ENCODE data around the gene POLL. TPM values are rescaled to one million over a fixed set of nuclear protein-coding genes. Genes with fewer than 3 reads are reported as not detected.
"Not testable (repeated sequence)": the region's sequence is repeated elsewhere in the genome, so short reads cannot be mapped to it uniquely, and the experiment has no call there.

Gene POLL
- total RNA-seq, 1 donor from 2014 or later = 37.1 TPM

- DNase-seq (ENCODE audit: low spot score) (no peak), ATAC-seq (no peak)
- intact Hi-C loops (cut with DNase I) = no loop called here
Measured at GRCh38 chr10:101612872-101613271, 24.8 kb upstream of the POLL start.

DNA sequence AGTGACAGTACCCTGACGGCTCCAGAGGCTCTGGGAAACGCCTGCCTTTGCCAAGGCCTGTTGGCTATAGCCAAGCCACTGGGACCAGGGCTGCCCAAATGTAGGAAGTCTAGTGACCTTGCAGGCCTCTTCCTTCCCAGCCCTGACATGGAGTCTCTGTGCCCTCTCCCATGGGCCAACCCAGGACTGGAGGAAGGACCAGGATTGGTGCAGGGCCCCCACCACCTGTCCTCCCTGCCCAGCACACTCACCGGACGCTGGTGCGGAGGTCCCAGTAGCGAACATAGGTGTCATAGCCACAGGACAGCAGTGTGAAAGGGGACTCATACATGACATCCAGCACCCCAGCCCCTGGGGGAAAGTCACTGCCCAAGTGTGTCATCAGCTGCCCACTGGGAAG is 24.0 kb upstream of the POLL start:
- intact Hi-C loops (cut with DNase I) = no loop called here
- DNase-seq (ENCODE audit: low spot score) = no peak
- ATAC-seq = no peak

- DNase-seq (ENCODE audit: low spot score) (no peak), ATAC-seq (peak; percentile 29)
- intact Hi-C loops (cut with DNase I) = no loop called here
Measured at GRCh38 chr10:101611096-101611905, 23.2 kb upstream of the POLL start.

DNA sequence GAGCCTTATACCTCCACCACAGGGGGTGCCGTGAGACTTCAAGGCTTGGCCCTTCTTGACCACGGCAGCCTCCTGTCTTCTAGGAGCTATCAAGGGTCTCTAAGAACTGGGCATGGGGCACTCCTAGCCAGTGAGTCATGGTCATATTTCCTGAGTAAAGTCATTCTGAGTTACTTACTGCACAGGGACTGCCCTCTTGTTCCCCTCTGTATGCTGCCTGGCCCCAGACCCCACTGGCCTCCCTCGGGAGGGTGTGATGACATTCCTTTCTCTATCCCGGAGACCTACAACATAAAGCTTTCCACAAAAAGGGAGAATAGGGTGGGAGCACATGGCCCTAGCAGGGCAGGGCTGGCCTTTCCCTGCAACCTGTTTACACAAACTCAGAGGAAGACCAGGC is 21.4 kb upstream of the POLL start:
- ATAC-seq = no peak
- intact Hi-C loops (cut with DNase I) = loop anchor here (5.0 kb wide), 1 partner anchor 168 kb away; the partner anchor contains the start of gene FGF8
- no peak for DNase-seq (ENCODE audit: low spot score)

- ATAC-seq (no peak), DNase-seq (ENCODE audit: low spot score) (no peak)
- intact Hi-C loops (cut with DNase I) = loop anchor here (5.0 kb wide), 1 partner anchor 170 kb away; the partner anchor contains the start of gene FGF8
Measured at GRCh38 chr10:101607124-101607523, 19.1 kb upstream of the POLL start.

GRCh38 chr10:101602761-101603398 is 14.8 kb upstream of the POLL start:
- peak; percentile 93 for ATAC-seq
- DNase-seq (ENCODE audit: low spot score) = peak; percentile 84
- intact Hi-C loops (cut with DNase I) = no loop called here

- ATAC-seq = no peak
- DNase-seq (ENCODE audit: low spot score) = no peak
Measured at GRCh38 chr10:101601541-101601940, 13.5 kb upstream of the POLL start.

DNA sequence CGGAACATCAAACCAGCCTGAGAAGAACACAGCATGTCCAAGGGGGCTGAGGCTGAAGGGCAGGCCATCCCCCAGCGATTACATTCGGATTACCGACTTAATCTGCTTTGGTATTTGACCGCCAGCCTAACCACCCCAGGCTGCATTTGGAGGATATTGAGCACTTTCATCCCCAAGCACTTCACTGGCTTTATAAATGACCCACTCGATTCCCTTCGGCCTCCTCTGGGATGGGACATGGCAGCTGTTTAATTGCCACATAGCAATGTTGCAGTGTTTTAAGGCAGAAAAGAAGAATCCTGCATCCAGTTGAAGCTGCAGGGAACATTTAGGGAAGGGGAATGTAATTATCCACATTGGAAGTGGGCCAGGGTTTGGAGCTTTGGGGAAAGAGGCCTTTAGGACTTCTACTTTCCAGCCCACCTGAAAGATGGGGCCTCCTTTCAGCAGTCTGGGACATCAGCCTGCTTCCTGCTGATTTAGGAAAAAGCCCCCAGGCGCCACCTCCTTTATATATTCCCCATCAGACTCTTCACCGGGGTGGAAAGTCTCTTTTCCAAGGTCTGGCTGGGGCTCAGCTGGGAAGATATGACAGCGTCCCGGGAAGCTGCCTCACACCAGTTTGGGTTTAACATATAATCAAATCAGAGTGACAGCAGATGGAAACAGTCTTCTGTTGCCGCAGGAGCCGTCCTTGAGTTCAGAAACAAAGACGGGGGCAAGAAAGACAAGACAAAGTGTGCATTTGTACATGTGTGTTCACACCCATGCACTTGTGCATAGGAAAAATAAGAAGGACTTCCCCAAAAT is 9.2 kb upstream of the POLL start:
- ATAC-seq = no peak
- intact Hi-C loops (cut with DNase I) = no loop called here
- DNase-seq (ENCODE audit: low spot score) = no peak

More at GRCh38 chr10:101601541-101601940, 13.5 kb upstream of the POLL start:
- intact Hi-C loops (cut with DNase I) = no loop called here

DNA sequence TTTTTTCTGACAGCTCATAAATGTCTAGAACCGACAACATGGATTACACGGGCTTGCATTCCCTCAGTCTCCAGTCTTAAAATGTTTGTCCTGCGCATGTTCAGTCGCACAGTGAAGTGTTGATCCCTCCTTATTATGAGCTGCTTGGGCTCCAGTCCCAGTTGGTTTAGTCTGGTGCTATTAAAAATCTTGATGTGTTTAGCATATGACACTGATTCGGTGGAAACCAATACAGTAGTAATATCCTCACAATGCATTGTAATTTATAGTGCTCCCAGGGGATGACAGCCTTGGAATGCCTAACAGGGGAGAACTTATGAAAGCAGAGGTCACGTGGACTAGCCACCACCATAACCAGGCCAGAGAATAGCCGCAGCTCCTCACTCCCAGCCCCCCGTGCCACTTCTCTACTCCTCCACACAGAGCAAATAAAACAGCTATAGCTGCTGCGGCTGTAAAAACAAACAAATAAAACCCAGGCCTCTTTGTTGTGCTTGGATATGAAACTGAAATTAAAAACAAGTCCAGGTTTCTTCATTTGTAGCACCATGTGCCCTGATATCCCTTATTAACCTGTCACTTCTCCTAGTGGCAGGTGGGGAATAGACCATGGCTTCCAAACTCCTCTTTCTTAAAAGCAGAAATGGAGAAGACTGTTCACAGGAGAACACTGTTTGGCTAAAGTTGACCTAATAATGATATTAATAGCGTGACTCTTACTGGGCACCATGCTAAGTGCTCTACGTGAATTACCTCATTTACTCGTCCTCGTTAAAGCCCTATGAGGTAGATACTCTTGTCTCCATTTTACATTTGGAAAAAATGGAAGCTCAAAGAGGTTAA is 7.8 kb upstream of the POLL start:
- intact Hi-C loops (cut with DNase I) = no loop called here
- ATAC-seq (peak; percentile 68), DNase-seq (ENCODE audit: low spot score) (no peak)

DNA sequence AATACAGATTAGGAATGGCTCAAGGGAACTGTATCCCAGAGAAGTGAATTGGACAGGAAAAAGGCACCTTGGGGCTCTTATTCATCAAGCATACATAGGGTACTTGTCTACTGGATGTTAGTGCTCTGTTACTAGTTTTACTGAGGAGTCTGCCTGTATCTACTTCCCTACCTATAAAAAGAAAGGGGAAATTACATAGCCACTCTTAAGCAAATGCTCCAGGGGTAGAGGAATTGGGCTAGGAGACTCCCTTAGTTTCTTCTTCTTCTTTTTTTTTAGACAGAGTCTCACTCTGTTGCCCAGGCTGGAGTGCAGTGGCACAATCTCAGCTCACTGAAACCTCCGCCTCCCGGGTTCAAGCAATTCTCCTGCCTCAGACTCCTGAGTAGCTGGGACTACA is 5.3 kb upstream of the POLL start:
- intact Hi-C loops (cut with DNase I); ATAC-seq; DNase-seq (ENCODE audit: low spot score): not testable (repeated sequence)

DNA sequence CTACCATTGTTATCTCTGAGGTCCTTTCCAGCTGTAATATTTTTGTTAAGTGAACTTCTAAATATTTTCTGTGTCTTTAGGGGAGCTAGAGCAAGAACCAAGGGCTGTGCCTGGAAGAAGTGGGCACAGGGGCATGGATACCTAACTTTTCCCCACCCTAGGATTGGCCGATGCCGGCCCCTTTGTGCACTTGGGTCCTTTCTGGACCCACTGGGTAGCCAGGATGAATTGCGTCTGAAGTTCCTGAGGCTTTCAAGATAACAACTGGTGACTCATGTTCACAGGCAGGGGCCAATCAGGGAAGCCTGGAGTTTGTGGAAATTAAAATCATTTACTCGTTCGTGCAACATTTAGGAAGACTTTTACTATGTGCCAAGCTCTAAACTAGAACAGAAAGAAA is 822 bp upstream of the POLL start:
- no peak for DNase-seq (ENCODE audit: low spot score)
- no peak for ATAC-seq
- intact Hi-C loops (cut with DNase I) = no loop called here

- no peak for ATAC-seq
- DNase-seq (ENCODE audit: low spot score) = no peak
- intact Hi-C loops (cut with DNase I) = no loop called here
Measured at GRCh38 chr10:101585841-101586240, 2.2 kb downstream of the POLL start.

DNA sequence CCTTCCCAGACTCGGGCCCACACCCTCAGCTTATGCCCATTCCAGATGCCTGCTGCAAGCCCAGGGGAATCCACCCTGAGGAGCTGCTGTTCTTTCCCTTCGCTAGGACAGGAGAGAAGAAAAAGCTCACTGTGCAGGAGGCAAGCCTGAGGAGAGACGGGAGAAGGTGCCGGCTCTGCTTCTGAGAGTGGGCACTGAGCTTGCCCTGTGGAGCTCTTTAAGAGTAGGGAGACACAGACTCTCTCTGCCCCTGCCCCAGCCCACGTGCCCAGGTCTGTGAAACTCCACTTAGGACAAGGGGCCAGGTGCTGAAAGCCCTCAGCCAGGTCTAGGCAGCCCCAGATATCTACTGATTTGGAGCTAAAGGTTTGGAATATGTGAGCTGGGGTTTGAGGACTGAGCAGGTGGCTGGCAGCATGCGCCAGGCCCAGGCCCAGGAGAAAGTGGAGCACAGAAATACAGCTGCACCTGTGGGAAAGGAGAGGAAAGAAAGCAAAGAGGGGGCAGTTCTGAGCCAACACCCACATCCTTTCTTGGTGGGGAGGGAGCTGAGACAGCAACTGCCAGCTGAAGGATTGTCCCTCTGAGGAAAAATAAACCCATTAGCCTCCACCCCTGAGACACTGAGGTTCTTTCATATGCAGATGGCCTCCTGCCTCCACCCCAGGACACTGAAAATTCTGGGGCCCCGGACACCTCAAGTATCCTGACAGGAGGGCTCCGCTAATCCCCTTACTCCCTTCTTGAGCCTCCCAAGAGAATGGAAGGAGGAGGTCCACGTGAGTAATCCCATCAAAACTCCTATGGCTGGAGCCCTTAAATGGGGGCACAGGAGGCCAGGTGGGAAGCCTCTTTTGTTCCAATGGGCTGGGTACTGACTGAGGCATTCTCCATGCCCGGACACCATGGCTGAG is 7.3 kb downstream of the POLL start:
- ATAC-seq (no peak), DNase-seq (ENCODE audit: low spot score) (no peak)
- intact Hi-C loops (cut with DNase I) = no loop called here

GRCh38 chr10:101579516-101579870 is 8.6 kb downstream of the POLL start:
- DNase-seq (ENCODE audit: low spot score) (no peak), ATAC-seq (no peak)
- intact Hi-C loops (cut with DNase I) = no loop called here

DNA sequence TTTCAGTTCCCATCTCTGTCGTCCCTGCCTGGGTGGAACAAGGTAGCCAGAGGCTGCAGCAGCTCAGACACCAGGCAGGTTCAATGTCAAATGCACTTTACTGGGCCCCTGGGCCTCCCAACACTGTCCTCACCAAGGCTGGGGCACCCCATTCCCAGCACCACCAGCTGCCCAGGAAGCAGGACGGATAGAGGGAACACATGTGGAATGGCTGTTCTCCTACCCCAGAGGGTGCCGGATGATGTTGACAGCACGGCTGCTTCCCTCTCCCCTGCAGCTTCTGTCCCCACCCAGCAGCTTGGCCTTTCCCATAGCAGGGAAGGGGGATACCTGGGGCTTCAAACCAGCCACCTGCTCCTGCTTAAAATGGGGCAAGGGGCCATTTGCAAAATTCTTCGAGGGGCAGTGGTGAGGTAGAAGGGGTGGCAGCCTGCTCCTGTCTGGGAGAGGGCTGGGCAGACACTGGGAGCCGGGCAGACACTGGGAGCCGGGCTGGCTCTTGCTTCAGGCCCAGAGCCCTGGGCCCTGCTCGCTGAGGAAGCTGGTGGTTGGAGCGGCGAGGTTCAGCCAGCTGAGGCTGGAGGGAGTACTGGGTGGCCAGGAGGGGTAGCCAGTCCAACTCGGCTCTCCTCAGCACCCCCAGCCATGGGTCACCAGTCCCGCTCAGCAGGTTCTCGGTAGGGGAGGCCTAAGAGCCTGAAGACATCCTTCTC is 9.1 kb downstream of the POLL start:
- intact Hi-C loops (cut with DNase I) = no loop called here
- ATAC-seq = no peak
- no peak for DNase-seq (ENCODE audit: low spot score)

DNA sequence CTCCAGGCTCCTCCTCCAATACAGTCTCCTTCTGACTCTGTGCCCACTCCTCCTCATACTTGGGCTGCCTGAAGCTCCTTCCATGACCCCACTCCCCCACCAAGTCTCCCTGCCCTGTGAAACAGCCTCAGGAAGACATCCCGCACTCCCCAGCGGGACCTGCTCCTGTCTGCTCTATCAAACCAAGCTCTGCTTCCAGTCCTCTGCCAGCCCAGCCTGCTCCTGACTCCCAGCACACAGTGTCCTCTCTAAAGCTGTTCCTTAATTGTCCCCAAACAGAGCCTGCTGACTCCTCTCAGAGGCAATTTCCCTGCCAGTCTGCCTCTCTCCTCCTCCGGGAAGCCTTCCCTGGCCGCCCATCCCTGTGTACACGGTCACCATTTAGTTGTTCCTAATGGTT is 9.9 kb downstream of the POLL start:
- DNase-seq (ENCODE audit: low spot score) (no peak), ATAC-seq (no peak)
- intact Hi-C loops (cut with DNase I) = no loop called here

GRCh38 chr10:101577121-101577871 is 10.8 kb downstream of the POLL start:
- intact Hi-C loops (cut with DNase I) = no loop called here
- ATAC-seq (no peak), DNase-seq (ENCODE audit: low spot score) (no peak)

All from sciatic nerve (tissue), 2 donors.